ENCODE data around the gene WIPI1.

DNA sequence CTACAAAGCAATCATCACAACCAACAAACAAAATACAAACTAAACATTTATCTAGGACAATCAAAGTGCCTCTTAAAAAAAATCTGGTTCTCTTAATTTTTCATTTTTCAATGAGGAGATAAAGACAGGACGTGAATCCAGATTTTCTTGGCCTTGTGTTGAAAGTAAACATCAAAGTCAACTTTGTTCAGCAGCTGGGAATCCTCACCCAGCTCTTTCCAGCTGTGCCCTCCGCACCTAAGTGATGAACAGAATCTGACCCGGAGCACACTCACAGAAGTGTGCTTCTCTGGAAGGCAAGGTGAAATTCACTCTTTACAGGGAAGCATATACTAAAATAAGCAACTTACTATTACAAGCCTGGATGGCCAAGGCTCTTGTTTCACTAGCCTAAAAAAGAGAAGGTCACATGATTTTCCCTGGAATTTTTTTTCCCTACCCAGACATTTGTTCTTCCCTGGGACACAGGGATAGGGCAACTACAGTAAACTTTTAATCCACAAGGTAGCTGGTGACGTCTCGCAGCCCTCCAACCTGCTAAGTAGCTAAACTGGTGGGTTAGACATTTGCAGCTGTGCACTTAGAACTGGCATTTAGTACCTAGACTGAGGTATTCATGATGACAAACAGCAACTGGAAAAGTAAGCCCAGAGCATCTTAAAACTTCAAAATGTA lies 3.2 kb downstream of the WIPI1 start:
- TF ChIP-seq POLR2AphosphoS5 (IDR thresholded peaks at IDR 0.05; ENCODE audit: borderline replicate concordance, low read depth, low read length) (no peak), EZH2 (IDR thresholded peaks at IDR 0.05) (no peak), FOXP2 (optimal IDR thresholded peaks at IDR 0.05; ENCODE audit: control extremely low read depth, extremely low read length, insufficient read depth) (no peak)

Data from SK-N-MC (cell line).